ENCODE results near the gene PPP6R3. TPM values are rescaled to one million over a fixed set of nuclear protein-coding genes. Genes with fewer than 3 reads are reported as not detected.

PPP6R3 gene
- total and polyA plus RNA-seq, 2 of the 13 experiments (the other 11 are each of a cell fraction or from before 2014, with no cell fraction given): 41.2 to 83.4 TPM

DNA sequence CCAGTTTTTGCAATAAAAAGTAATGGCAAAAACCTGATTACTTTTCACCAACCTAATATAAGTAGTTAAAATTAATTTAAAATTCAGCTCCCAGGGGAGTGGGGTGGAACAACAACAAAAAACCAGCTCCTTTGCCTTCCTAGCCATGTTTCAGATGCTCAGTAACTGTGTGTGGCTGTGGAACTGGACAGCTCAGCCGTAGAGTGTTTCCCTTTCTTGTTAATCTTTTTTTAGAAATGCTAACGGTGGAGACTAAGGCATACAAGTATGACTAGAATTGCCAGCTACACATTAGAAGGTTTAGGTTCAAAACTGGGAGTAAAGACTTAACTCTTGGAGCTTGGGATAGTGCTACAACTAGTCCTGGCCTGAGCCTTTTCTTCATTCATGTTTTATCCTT, 45.0 kb downstream of the PPP6R3 start:
- POLR2A ChIA-PET: no interaction called here
- 92% methylated on average over 2 of the region's 2 CpGs for WGBS (ENCODE audit: low lambda C conversion rate)
- no peaks in the 10 kb centered on the region for H3K9me3 ChIP-seq (ENCODE audit: low read length)
- no peak overlapping the region for H3K27ac ChIP-seq (ENCODE audit: extremely low read length, insufficient read depth, low read length)
- H3K4me2 ChIP-seq (ENCODE audit: low read depth, low read length): no peak overlapping the region
- CTCF ChIA-PET (ENCODE audit: low intra/inter-chr PET ratio, low total read pairs): no interaction called here
- no peak overlapping the region for H3K4me3 ChIP-seq (replicated peaks in 1 of 3; ENCODE audit: insufficient read depth in 1 of 3, low read depth in 2 of 3, low read length in 3 of 3)
- intact Hi-C loops (cut with micrococcal nuclease; ENCODE audit: unreplicated experiment): no loop called here
- no peaks in the 10 kb centered on the region for H3K27me3 ChIP-seq (ENCODE audit: control insufficient read depth in 1 of 2, insufficient read depth in 2 of 2, low read length in 2 of 2)
- H3K4me1 ChIP-seq (ENCODE audit: insufficient read depth, low read length): peaks cover 10% of the 10 kb centered on the region; the same call in 1 of the 2 replicates
- ATAC-seq: no peak
- peaks cover 64% of the 10 kb centered on the region for H4K20me1 ChIP-seq (ENCODE audit: insufficient read depth, low read length)
- TF ChIP-seq ZNF670 (CRISPR knock-in tag; IDR thresholded peaks at IDR 0.05; ENCODE audit: borderline replicate concordance) (no peak), ZNF143 (CRISPR knock-in tag; IDR thresholded peaks at IDR 0.05) (no peak), ZMYM2 (CRISPR knock-in tag; IDR thresholded peaks at IDR 0.05) (no peak), PHF5A (CRISPR knock-in tag; IDR thresholded peaks at IDR 0.05; ENCODE audit: low read depth, unreplicated experiment) (no peak), RBM22 (optimal IDR thresholded peaks at IDR 0.05; ENCODE audit: low read length) (no peak), ZNF337 (CRISPR knock-in tag; IDR thresholded peaks at IDR 0.05; ENCODE audit: borderline replicate concordance, low read depth) (no peak), SAFB2 (CRISPR knock-in tag; IDR thresholded peaks at IDR 0.05; ENCODE audit: borderline replicate concordance, low read depth) (no peak), MAZ (IDR thresholded peaks at IDR 0.05; ENCODE audit: borderline replicate concordance, low read depth, low read length) (no peak), MAZ (CRISPR knock-in tag; IDR thresholded peaks at IDR 0.05; ENCODE audit: low read depth) (no peak), HNRNPL (IDR thresholded peaks at IDR 0.05; ENCODE audit: low read depth, low read length) (no peak), SRSF4 (IDR thresholded peaks at IDR 0.05; ENCODE audit: low read depth, low read length, poor library complexity, severe bottlenecking) (no peak), TARDBP (CRISPR knock-in tag; IDR thresholded peaks at IDR 0.05) (no peak), RXRB (CRISPR knock-in tag; IDR thresholded peaks at IDR 0.05; ENCODE audit: borderline replicate concordance) (no peak), PAX8 (CRISPR knock-in tag; IDR thresholded peaks at IDR 0.05; ENCODE audit: borderline replicate concordance) (no peak)
- TF ChIP-seq, protein P1, sequence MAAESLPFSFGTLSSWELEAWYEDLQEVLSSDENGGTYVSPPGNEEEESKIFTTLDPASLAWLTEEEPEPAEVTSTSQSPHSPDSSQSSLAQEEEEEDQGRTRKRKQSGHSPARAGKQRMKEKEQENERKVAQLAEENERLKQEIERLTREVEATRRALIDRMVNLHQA (CRISPR knock-in tag; IDR thresholded peaks at IDR 0.05): no peak
- TF ChIP-seq, protein P2, sequence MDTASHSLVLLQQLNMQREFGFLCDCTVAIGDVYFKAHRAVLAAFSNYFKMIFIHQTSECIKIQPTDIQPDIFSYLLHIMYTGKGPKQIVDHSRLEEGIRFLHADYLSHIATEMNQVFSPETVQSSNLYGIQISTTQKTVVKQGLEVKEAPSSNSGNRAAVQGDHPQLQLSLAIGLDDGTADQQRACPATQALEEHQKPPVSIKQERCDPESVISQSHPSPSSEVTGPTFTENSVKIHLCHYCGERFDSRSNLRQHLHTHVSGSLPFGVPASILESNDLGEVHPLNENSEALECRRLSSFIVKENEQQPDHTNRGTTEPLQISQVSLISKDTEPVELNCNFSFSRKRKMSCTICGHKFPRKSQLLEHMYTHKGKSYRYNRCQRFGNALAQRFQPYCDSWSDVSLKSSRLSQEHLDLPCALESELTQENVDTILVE (CRISPR knock-in tag; IDR thresholded peaks at IDR 0.05): no peak
- TF ChIP-seq, protein P3, sequence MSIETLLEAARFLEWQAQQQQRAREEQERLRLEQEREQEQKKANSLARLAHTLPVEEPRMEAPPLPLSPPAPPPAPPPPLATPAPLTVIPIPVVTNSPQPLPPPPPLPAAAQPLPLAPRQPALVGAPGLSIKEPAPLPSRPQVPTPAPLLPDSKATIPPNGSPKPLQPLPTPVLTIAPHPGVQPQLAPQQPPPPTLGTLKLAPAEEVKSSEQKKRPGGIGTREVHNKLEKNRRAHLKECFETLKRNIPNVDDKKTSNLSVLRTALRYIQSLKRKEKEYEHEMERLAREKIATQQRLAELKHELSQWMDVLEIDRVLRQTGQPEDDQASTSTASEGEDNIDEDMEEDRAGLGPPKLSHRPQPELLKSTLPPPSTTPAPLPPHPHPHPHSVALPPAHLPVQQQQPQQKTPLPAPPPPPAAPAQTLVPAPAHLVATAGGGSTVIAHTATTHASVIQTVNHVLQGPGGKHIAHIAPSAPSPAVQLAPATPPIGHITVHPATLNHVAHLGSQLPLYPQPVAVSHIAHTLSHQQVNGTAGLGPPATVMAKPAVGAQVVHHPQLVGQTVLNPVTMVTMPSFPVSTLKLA (IDR thresholded peaks at IDR 0.05): no peak
- TF ChIP-seq, protein P4, sequence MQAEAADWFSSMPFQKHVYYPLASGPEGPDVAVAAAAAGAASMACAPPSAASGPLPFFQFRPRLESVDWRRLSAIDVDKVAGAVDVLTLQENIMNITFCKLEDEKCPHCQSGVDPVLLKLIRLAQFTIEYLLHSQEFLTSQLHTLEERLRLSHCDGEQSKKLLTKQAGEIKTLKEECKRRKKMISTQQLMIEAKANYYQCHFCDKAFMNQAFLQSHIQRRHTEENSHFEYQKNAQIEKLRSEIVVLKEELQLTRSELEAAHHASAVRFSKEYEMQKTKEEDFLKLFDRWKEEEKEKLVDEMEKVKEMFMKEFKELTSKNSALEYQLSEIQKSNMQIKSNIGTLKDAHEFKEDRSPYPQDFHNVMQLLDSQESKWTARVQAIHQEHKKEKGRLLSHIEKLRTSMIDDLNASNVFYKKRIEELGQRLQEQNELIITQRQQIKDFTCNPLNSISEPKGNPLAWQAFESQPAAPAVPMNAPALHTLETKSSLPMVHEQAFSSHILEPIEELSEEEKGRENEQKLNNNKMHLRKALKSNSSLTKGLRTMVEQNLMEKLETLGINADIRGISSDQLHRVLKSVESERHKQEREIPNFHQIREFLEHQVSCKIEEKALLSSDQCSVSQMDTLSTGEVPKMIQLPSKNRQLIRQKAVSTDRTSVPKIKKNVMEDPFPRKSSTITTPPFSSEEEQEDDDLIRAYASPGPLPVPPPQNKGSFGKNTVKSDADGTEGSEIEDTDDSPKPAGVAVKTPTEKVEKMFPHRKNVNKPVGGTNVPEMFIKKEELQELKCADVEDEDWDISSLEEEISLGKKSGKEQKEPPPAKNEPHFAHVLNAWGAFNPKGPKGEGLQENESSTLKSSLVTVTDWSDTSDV (CRISPR knock-in tag; IDR thresholded peaks at IDR 0.05): no peak
- TF ChIP-seq, protein P5, sequence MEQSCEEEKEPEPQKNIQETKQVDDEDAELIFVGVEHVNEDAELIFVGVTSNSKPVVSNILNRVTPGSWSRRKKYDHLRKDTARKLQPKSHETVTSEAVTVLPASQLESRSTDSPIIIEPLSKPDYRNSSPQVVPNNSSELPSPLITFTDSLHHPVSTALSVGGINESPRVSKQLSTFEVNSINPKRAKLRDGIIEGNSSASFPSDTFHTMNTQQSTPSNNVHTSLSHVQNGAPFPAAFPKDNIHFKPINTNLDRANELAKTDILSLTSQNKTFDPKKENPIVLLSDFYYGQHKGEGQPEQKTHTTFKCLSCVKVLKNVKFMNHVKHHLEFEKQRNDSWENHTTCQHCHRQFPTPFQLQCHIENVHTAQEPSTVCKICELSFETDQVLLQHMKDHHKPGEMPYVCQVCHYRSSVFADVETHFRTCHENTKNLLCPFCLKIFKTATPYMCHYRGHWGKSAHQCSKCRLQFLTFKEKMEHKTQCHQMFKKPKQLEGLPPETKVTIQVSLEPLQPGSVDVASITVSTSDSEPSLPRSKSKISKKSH (CRISPR knock-in tag; IDR thresholded peaks at IDR 0.05; ENCODE audit: borderline replicate concordance): no peak
- in situ Hi-C loops (cut with HindIII; ENCODE audit: extremely low pct_ligation_motif_present, low pct_unique_long_range_greater_than_20kb): no loop called here
- no peak overlapping the region for H2AFZ ChIP-seq (ENCODE audit: low read length)
- H3K9ac ChIP-seq (ENCODE audit: insufficient read depth, low read depth, low read length): no peak overlapping the region
- DNase-seq (ENCODE audit: low spot score): no peak
- BruUV-seq (replicated peaks): no TSS peak
- peaks cover 97% of the 10 kb centered on the region for H3K79me2 ChIP-seq (ENCODE audit: insufficient read depth, low read length)
- peaks cover 0 to 3% of the 10 kb centered on the region in 2 experiments; a peak in 2 of 5 replicates for H3K36me3 ChIP-seq (replicated peaks in 1 of 2; ENCODE audit: control insufficient read depth in 1 of 2, insufficient read depth in 2 of 2, low read length in 2 of 2)
- FAIRE-seq: no peak
